Measurements from ENCODE around the gene NEDD4L.

NEDD4L gene

GRCh38 chr18:58320907-58321561 is 277.0 kb downstream of the NEDD4L start:
- Histone ChIP-seq H3K9ac (ENCODE audit: low read length) (no peak overlapping the region), H3K4me1 (ENCODE audit: control insufficient read depth, insufficient read depth, low read length) (peaks cover 19% of the 10 kb centered on the region), H3K27me3 (ENCODE audit: control insufficient read depth, insufficient read depth, low read length) (no peaks in the 10 kb centered on the region), H3K9me3 (ENCODE audit: control insufficient read depth, low read length) (no peaks in the 10 kb centered on the region), H3K4me3 (ENCODE audit: low read length) (no peak overlapping the region), H3K36me3 (ENCODE audit: control insufficient read depth, insufficient read depth, low read length) (peaks cover 4% of the 10 kb centered on the region)

GRCh38 chr18:58321986-58322385 is 278.0 kb downstream of the NEDD4L start:
- peaks cover 4% of the 10 kb centered on the region for H3K36me3 ChIP-seq (ENCODE audit: control insufficient read depth, insufficient read depth, low read length)
- H3K27me3 ChIP-seq (ENCODE audit: control insufficient read depth, insufficient read depth, low read length), result no peaks in the 10 kb centered on the region
- H3K4me1 ChIP-seq (ENCODE audit: control insufficient read depth, insufficient read depth, low read length), result peaks cover 11% of the 10 kb centered on the region
- H3K4me3 ChIP-seq (ENCODE audit: low read length), result no peak overlapping the region
- H3K9me3 ChIP-seq (ENCODE audit: control insufficient read depth, low read length), result no peaks in the 10 kb centered on the region
- peak overlapping the region; percentile 16 for H3K9ac ChIP-seq (ENCODE audit: low read length)

GRCh38 chr18:58322464-58322863 is 278.4 kb downstream of the NEDD4L start:
- H3K27me3 ChIP-seq (ENCODE audit: control insufficient read depth, insufficient read depth, low read length), result no peaks in the 10 kb centered on the region

GRCh38 chr18:58323866-58324762 is 280.1 kb downstream of the NEDD4L start:
- no peaks in the 10 kb centered on the region for H3K36me3 ChIP-seq (ENCODE audit: control insufficient read depth, insufficient read depth, low read length)
- H3K9ac ChIP-seq (ENCODE audit: low read length), result no peak overlapping the region
- H3K9me3 ChIP-seq (ENCODE audit: control insufficient read depth, low read length), result no peaks in the 10 kb centered on the region
- peaks cover 11% of the 10 kb centered on the region for H3K4me1 ChIP-seq (ENCODE audit: control insufficient read depth, insufficient read depth, low read length)
- H3K4me3 ChIP-seq (ENCODE audit: low read length), result no peak overlapping the region
- no peaks in the 10 kb centered on the region for H3K27me3 ChIP-seq (ENCODE audit: control insufficient read depth, insufficient read depth, low read length)

More at GRCh38 chr18:58322464-58322863, 278.4 kb downstream of the NEDD4L start:
- peaks cover 11% of the 10 kb centered on the region for H3K4me1 ChIP-seq (ENCODE audit: control insufficient read depth, insufficient read depth, low read length)
- no peak overlapping the region for H3K9ac ChIP-seq (ENCODE audit: low read length)
- no peaks in the 10 kb centered on the region for H3K9me3 ChIP-seq (ENCODE audit: control insufficient read depth, low read length)
- H3K36me3 ChIP-seq (ENCODE audit: control insufficient read depth, insufficient read depth, low read length), result no peaks in the 10 kb centered on the region
- no peak overlapping the region for H3K4me3 ChIP-seq (ENCODE audit: low read length)

GRCh38 chr18:58324824-58325480 is 280.9 kb downstream of the NEDD4L start:
- Histone ChIP-seq H3K9ac (ENCODE audit: low read length) (no peak overlapping the region), H3K4me3 (ENCODE audit: low read length) (no peak overlapping the region), H3K9me3 (ENCODE audit: control insufficient read depth, low read length) (no peaks in the 10 kb centered on the region), H3K27me3 (ENCODE audit: control insufficient read depth, insufficient read depth, low read length) (no peaks in the 10 kb centered on the region), H3K36me3 (ENCODE audit: control insufficient read depth, insufficient read depth, low read length) (no peaks in the 10 kb centered on the region), H3K4me1 (ENCODE audit: control insufficient read depth, insufficient read depth, low read length) (peaks cover 11% of the 10 kb centered on the region)

- no peak overlapping the region for H3K9ac ChIP-seq (ENCODE audit: low read length)
- no peaks in the 10 kb centered on the region for H3K27me3 ChIP-seq (ENCODE audit: control insufficient read depth, insufficient read depth, low read length)
- no peak overlapping the region for H3K4me3 ChIP-seq (ENCODE audit: low read length)
- no peaks in the 10 kb centered on the region for H3K9me3 ChIP-seq (ENCODE audit: control insufficient read depth, low read length)
- peaks cover 5% of the 10 kb centered on the region for H3K36me3 ChIP-seq (ENCODE audit: control insufficient read depth, insufficient read depth, low read length)
- peaks cover 11% of the 10 kb centered on the region for H3K4me1 ChIP-seq (ENCODE audit: control insufficient read depth, insufficient read depth, low read length)
Measured at GRCh38 chr18:58325494-58325893, 281.5 kb downstream of the NEDD4L start.

GRCh38 chr18:58334061-58334460 is 290.0 kb downstream of the NEDD4L start:
- Histone ChIP-seq H3K9me3 (ENCODE audit: control insufficient read depth, low read length) (no peaks in the 10 kb centered on the region), H3K4me3 (ENCODE audit: low read length) (no peak overlapping the region), H3K27me3 (ENCODE audit: control insufficient read depth, insufficient read depth, low read length) (no peaks in the 10 kb centered on the region), H3K9ac (ENCODE audit: low read length) (no peak overlapping the region), H3K36me3 (ENCODE audit: control insufficient read depth, insufficient read depth, low read length) (peaks cover 5% of the 10 kb centered on the region), H3K4me1 (ENCODE audit: control insufficient read depth, insufficient read depth, low read length) (peaks cover 10% of the 10 kb centered on the region)

- Histone ChIP-seq H3K9me3 (ENCODE audit: control insufficient read depth, low read length) (no peaks in the 10 kb centered on the region), H3K9ac (ENCODE audit: low read length) (no peak overlapping the region), H3K4me1 (ENCODE audit: control insufficient read depth, insufficient read depth, low read length) (peaks cover 10% of the 10 kb centered on the region), H3K27me3 (ENCODE audit: control insufficient read depth, insufficient read depth, low read length) (no peaks in the 10 kb centered on the region), H3K4me3 (ENCODE audit: low read length) (no peak overlapping the region), H3K36me3 (ENCODE audit: control insufficient read depth, insufficient read depth, low read length) (peaks cover 3% of the 10 kb centered on the region)
Measured at GRCh38 chr18:58335223-58335622, 291.2 kb downstream of the NEDD4L start.

- H3K4me1 ChIP-seq (ENCODE audit: control insufficient read depth, insufficient read depth, low read length), result peaks cover 10% of the 10 kb centered on the region
- H3K9ac ChIP-seq (ENCODE audit: low read length), result no peak overlapping the region
- no peaks in the 10 kb centered on the region for H3K9me3 ChIP-seq (ENCODE audit: control insufficient read depth, low read length)
- no peaks in the 10 kb centered on the region for H3K36me3 ChIP-seq (ENCODE audit: control insufficient read depth, insufficient read depth, low read length)
- H3K27me3 ChIP-seq (ENCODE audit: control insufficient read depth, insufficient read depth, low read length), result no peaks in the 10 kb centered on the region
- H3K4me3 ChIP-seq (ENCODE audit: low read length), result no peak overlapping the region
Measured at GRCh38 chr18:58335821-58336220, 291.8 kb downstream of the NEDD4L start.

- Histone ChIP-seq H3K36me3 (ENCODE audit: control insufficient read depth, insufficient read depth, low read length) (no peaks in the 10 kb centered on the region), H3K9ac (ENCODE audit: low read length) (no peak overlapping the region), H3K4me1 (ENCODE audit: control insufficient read depth, insufficient read depth, low read length) (peaks cover 10% of the 10 kb centered on the region), H3K9me3 (ENCODE audit: control insufficient read depth, low read length) (no peaks in the 10 kb centered on the region), H3K27me3 (ENCODE audit: control insufficient read depth, insufficient read depth, low read length) (no peaks in the 10 kb centered on the region), H3K4me3 (ENCODE audit: low read length) (no peak overlapping the region)
Measured at GRCh38 chr18:58336605-58337004, 292.6 kb downstream of the NEDD4L start.

GRCh38 chr18:58337285-58337684 is 293.3 kb downstream of the NEDD4L start:
- Histone ChIP-seq H3K4me1 (ENCODE audit: control insufficient read depth, insufficient read depth, low read length) (peaks cover 10% of the 10 kb centered on the region), H3K9ac (ENCODE audit: low read length) (no peak overlapping the region), H3K9me3 (ENCODE audit: control insufficient read depth, low read length) (no peaks in the 10 kb centered on the region), H3K36me3 (ENCODE audit: control insufficient read depth, insufficient read depth, low read length) (no peaks in the 10 kb centered on the region), H3K27me3 (ENCODE audit: control insufficient read depth, insufficient read depth, low read length) (no peaks in the 10 kb centered on the region), H3K4me3 (ENCODE audit: low read length) (no peak overlapping the region)

GRCh38 chr18:58337686-58338085 is 293.7 kb downstream of the NEDD4L start:
- peaks cover 10% of the 10 kb centered on the region for H3K4me1 ChIP-seq (ENCODE audit: control insufficient read depth, insufficient read depth, low read length)

More at GRCh38 chr18:58337686-58338085, 293.7 kb downstream of the NEDD4L start:
- Histone ChIP-seq H3K27me3 (ENCODE audit: control insufficient read depth, insufficient read depth, low read length) (no peaks in the 10 kb centered on the region), H3K36me3 (ENCODE audit: control insufficient read depth, insufficient read depth, low read length) (no peaks in the 10 kb centered on the region), H3K9ac (ENCODE audit: low read length) (no peak overlapping the region), H3K9me3 (ENCODE audit: control insufficient read depth, low read length) (no peaks in the 10 kb centered on the region), H3K4me3 (ENCODE audit: low read length) (no peak overlapping the region)
